GM23248 (cell line): ENCODE results near the gene SPTB. TPM values are rescaled to one million over a fixed set of nuclear protein-coding genes. Genes with fewer than 3 reads are reported as not detected.

ENCODE experiments used
- DNase-seq: peaks from one replicate; pipeline ENCODE4 v3.0.0-alpha.2; 2015
- H2AFZ ChIP-seq: fragments of 200-600 bp; sonication (generic); 2 replicates; pipeline ENCODE4 v1.6.1; 2016; ENCODE audit warnings: antibody characterized with exemption
- H3F3A ChIP-seq: fragments of 200-600 bp; sonication (generic); 2 replicates; pipeline ENCODE4 v1.6.1; 2016; ENCODE audit warnings: mild to moderate bottlenecking, antibody characterized with exemption, mixed run types; ENCODE audit not compliant: insufficient read depth
- H3K27ac ChIP-seq: fragments of 200-600 bp; sonication (generic); 2 replicates; pipeline ENCODE4 v1.5.1; 2016; ENCODE audit warnings: mild to moderate bottlenecking
- H3K27me3 ChIP-seq: fragments of 200-600 bp; sonication (generic); replicated peaks from 2 replicates; pipeline ENCODE4 v1.6.1; 2016; ENCODE audit warnings: mild to moderate bottlenecking; ENCODE audit not compliant: insufficient read depth
- H3K36me3 ChIP-seq: fragments of 200-600 bp; sonication (generic); 2 replicates; pipeline ENCODE4 v1.6.1; 2016; ENCODE audit warnings: low read depth, mild to moderate bottlenecking
- H3K4me1 ChIP-seq: fragments of 200-600 bp; sonication (generic); 2 replicates; pipeline ENCODE4 v1.6.1; 2016; ENCODE audit warnings: mild to moderate bottlenecking; ENCODE audit not compliant: insufficient read depth
- H3K4me2 ChIP-seq: fragments of 200-600 bp; sonication (generic); one replicate; pipeline ENCODE4 v1.6.1; 2016; ENCODE audit warnings: mild to moderate bottlenecking; ENCODE audit not compliant: unreplicated experiment
- H3K4me3 ChIP-seq: fragments of 200-600 bp; sonication (generic); 2 replicates; pipeline ENCODE4 v1.5.1; 2016; ENCODE audit warnings: mild to moderate bottlenecking
- H3K79me2 ChIP-seq: fragments of 200-600 bp; sonication (generic); 2 replicates; pipeline ENCODE4 v1.6.1; 2016; ENCODE audit warnings: mild to moderate bottlenecking; ENCODE audit not compliant: insufficient read depth
- H3K9ac ChIP-seq: fragments of 200-600 bp; sonication (generic); 2 replicates; pipeline ENCODE4 v1.6.1; 2016; ENCODE audit warnings: mild to moderate bottlenecking
- H3K9me2 ChIP-seq: fragments of 200-600 bp; sonication (generic); 2 replicates; pipeline ENCODE4 v1.6.1; 2016; ENCODE audit warnings: mixed run types, mild to moderate bottlenecking, moderate library complexity; ENCODE audit not compliant: insufficient read depth
- H3K9me3 ChIP-seq: fragments of 200-600 bp; sonication (generic); one replicate; pipeline ENCODE4 v1.6.1; 2017; ENCODE audit warnings: low read depth
- H4K20me1 ChIP-seq: fragments of 200-600 bp; sonication (generic); 2 replicates; pipeline ENCODE4 v1.6.0; 2016; ENCODE audit not compliant: insufficient read depth
- EZH2 ChIP-seq: fragments of 200-600 bp; sonication (generic); IDR thresholded peaks from 2 replicates; pipeline ENCODE4 v1.6.1; 2018; ENCODE audit warnings: antibody characterized with exemption, mild to moderate bottlenecking; ENCODE audit not compliant: insufficient read depth, poor library complexity, severe bottlenecking
- EZH2phosphoT487 ChIP-seq: fragments of 200-600 bp; sonication (generic); IDR thresholded peaks from 2 replicates; pipeline ENCODE4 v1.6.1; 2018; ENCODE audit warnings: antibody characterized with exemption, moderate library complexity, mild to moderate bottlenecking, low read depth; ENCODE audit not compliant: insufficient read depth
- WGBS, 2 experiments: methylation state at CpG; one replicate each; pipeline ENCODE4 v1.1.6; 2015 to 2017; ENCODE audit warnings: low lambda C conversion rate in 2 of 2, low coverage in 1 of 2; ENCODE audit errors: missing lambda C conversion rate in 2 of 2; 5-methylcytosine and 5-hydroxymethylcytosine counted together
- in situ Hi-C: fragments of 300-500 bp; cut with MboI; formaldehyde crosslinking; loops from 2 replicates; pipeline ENCODE4 v1.15.0; 2020
- polyA plus RNA-seq: library from polyadenylated mRNA; unstranded; fragments of >200 nt; fragmentation: Nextera tagmentation; extraction: Ambion mirVana; gene quantifications from 2 replicates; pipeline ENCODE4 v1.2.1, GENCODE V29; 2016
- total RNA-seq: library from RNA; depleted of rRNA; stranded (reverse); fragments of >200 nt; shearing (Covaris generic); gene quantifications from 2 replicates; pipeline ENCODE4 v1.2.3, GENCODE V29; 2014

SPTB gene
- total and polyA plus RNA-seq, 2 experiments from 2014 or later, result 0.06 to 0.11 TPM

DNA sequence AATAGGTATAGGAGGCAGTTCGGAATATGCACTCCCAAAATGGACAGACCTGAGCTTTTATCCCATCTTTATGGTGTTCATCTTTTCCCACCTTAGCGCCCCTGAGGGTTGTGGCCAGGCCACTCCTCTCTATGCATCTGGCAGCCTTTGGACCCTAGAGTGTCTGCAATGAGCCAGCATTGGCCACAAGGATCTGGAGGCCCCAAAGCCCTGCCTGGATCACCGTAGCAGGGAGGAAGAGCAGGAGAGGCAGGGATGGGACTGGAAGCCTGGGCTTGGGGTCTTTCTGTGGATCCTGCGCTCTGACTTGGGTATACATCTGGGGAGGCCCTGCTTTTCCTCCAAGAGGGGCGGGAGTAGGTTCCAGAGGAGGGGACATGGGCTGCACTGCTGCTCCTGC, 123.0 kb downstream of the SPTB start:
- H4K20me1 ChIP-seq, result no peaks in the 10 kb centered on the region
- H3K9me3 ChIP-seq, result no peaks in the 10 kb centered on the region
- H3F3A ChIP-seq, result peaks cover 12% of the 10 kb centered on the region
- no peak overlapping the region for H3K4me2 ChIP-seq
- no peak overlapping the region for H2AFZ ChIP-seq
- H3K27ac ChIP-seq, result no peak overlapping the region
- H3K4me1 ChIP-seq, result peaks cover 25% of the 10 kb centered on the region
- TF ChIP-seq EZH2phosphoT487 (no peak), EZH2 (no peak)
- no peak overlapping the region for H3K4me3 ChIP-seq
- in situ Hi-C loops, result no loop called here
- H3K9ac ChIP-seq, result no peak overlapping the region
- no peak for DNase-seq
- no peaks in the 10 kb centered on the region for H3K9me2 ChIP-seq
- WGBS, 2 experiments, result 81 to 85% methylated on average over 5 of the region's 5 CpGs
- no peaks in the 10 kb centered on the region for H3K27me3 ChIP-seq
- no peaks in the 10 kb centered on the region for H3K79me2 ChIP-seq
- H3K36me3 ChIP-seq, result no peaks in the 10 kb centered on the region

DNA sequence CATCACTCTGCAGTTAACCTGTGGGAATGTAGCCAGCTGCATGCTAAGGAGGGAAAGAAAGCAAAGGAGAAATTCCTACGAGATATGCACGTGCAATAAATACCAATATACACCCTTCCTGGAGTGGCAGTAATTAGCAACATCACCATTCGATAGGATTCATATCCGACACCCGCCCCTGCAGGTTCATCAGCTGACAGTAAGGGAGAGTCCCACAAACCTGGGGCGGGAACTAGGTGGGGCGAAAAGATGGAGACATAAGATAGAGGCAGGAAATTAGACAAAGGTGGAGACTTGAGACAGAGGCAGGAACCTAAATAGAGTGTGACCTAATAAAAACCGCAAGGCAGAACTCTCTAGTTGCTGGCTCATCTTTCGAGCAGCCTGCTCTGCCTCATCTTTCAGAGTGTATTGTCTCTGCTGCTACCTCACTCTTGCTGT, 123.9 kb downstream of the SPTB start:
- 47 to 51% methylated on average over 9 of the region's 9 CpGs for WGBS, 2 experiments
- H3K9me2 ChIP-seq, result no peaks in the 10 kb centered on the region
- peak; percentile 51 for DNase-seq
- no peaks in the 10 kb centered on the region for H4K20me1 ChIP-seq
- no peak overlapping the region for H2AFZ ChIP-seq
- H3K27me3 ChIP-seq, result no peaks in the 10 kb centered on the region
- H3F3A ChIP-seq, result peaks cover 3% of the 10 kb centered on the region; the same call in 1 of the 2 replicates
- TF ChIP-seq EZH2phosphoT487 (no peak), EZH2 (no peak)
- H3K4me2 ChIP-seq, result no peak overlapping the region
- H3K79me2 ChIP-seq, result no peaks in the 10 kb centered on the region
- H3K4me1 ChIP-seq, result peaks cover 20% of the 10 kb centered on the region
- H3K9me3 ChIP-seq, result no peaks in the 10 kb centered on the region
- H3K4me3 ChIP-seq, result no peak overlapping the region
- no peak overlapping the region for H3K9ac ChIP-seq
- H3K36me3 ChIP-seq, result no peaks in the 10 kb centered on the region
- in situ Hi-C loops, result no loop called here
- no peak overlapping the region for H3K27ac ChIP-seq

DNA sequence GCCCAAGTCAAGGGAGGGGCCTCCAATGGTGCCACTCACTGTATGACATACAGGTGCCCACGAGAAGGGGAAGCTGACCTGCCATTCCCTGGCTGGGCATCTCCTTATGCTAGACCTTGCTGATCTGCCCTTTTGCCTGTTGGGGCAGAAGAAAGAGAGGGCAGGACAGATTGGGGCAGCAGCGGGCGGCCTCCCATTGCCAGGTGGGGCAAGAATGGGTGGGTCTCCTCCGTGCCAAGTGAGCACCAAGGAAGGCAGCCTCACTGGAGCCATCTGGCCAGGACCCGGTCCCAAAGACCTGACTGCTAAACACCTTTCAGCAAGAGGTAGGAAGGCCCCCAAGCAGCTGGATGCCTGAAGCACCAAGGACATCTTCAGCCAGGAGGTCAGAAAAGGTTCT, 125.0 kb downstream of the SPTB start:
- no peaks in the 10 kb centered on the region for H3F3A ChIP-seq
- no peak overlapping the region for H3K27ac ChIP-seq
- no peak for DNase-seq
- H3K79me2 ChIP-seq, result no peaks in the 10 kb centered on the region
- H2AFZ ChIP-seq, result no peak overlapping the region
- H3K27me3 ChIP-seq, result no peaks in the 10 kb centered on the region
- H3K9ac ChIP-seq, result no peak overlapping the region
- H3K4me3 ChIP-seq, result no peak overlapping the region
- no peaks in the 10 kb centered on the region for H3K9me3 ChIP-seq
- H3K36me3 ChIP-seq, result no peaks in the 10 kb centered on the region
- TF ChIP-seq EZH2phosphoT487 (no peak), EZH2 (no peak)
- H3K4me1 ChIP-seq, result peaks cover 20% of the 10 kb centered on the region
- no peaks in the 10 kb centered on the region for H4K20me1 ChIP-seq
- no peak overlapping the region for H3K4me2 ChIP-seq
- in situ Hi-C loops, result no loop called here
- H3K9me2 ChIP-seq, result no peaks in the 10 kb centered on the region
- WGBS, 2 experiments, result 49 to 64% methylated on average over 3 to 5 of the region's 5 CpGs

DNA sequence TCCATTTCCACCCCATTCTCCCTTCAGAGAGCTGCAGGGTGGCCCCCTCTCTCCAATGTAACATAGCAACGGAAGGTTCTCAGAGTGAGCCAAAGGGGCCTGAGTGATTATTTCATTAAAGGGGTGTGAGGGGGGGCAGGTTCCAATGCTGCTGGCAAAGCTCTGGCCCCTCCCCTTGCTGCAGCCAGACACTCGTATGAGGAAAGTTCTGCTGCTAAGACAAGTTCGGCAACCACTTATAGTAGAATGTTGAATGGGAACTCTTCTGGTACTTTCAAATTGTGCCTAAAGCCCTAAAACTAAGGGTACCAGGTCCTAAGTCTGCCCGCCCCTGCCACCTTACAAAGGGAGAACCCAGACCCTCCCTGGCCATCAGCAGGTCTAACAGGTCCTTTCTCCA, 125.7 kb downstream of the SPTB start:
- Histone ChIP-seq H2AFZ (no peak overlapping the region), H3K27me3 (no peaks in the 10 kb centered on the region), H3K79me2 (no peaks in the 10 kb centered on the region), H3K4me1 (peaks cover 17% of the 10 kb centered on the region), H4K20me1 (no peaks in the 10 kb centered on the region), H3F3A (no peaks in the 10 kb centered on the region), H3K27ac (no peak overlapping the region), H3K9me3 (no peaks in the 10 kb centered on the region), H3K36me3 (no peaks in the 10 kb centered on the region), H3K4me3 (no peak overlapping the region), H3K9ac (no peak overlapping the region), H3K4me2 (no peak overlapping the region), H3K9me2 (no peaks in the 10 kb centered on the region)
- WGBS, 2 experiments, result 45 to 53% methylated on average over 4 of the region's 4 CpGs
- no peak for DNase-seq
- no peak for TF ChIP-seq EZH2phosphoT487
- no peak for TF ChIP-seq EZH2
- in situ Hi-C loops, result no loop called here

DNA sequence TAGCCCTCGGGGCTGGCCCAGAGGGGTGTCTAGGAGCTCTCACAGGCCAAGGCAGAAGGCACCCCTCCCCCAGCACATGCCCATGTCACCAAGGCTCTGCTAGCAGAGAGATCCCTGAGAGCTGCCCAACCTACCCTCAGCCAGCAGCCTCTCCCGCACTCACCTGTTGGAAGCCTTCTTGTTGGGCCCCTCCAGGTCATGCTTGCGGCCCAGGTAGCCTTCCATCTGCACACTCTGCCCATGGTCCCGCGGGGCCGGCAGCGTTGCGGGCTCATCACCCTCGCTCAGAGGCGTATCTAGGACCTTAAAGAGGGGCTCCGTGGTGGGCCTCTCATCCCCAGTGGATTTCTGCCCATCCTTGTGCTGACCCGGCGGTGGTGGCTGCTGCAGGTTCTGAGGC, 126.3 kb downstream of the SPTB start:
- Histone ChIP-seq H3K27ac (no peak overlapping the region), H3K9me2 (no peaks in the 10 kb centered on the region), H2AFZ (no peak overlapping the region), H3K36me3 (no peaks in the 10 kb centered on the region), H3K27me3 (no peaks in the 10 kb centered on the region), H3K79me2 (no peaks in the 10 kb centered on the region), H3K9me3 (no peaks in the 10 kb centered on the region), H3K4me2 (no peak overlapping the region), H4K20me1 (no peaks in the 10 kb centered on the region), H3K9ac (no peak overlapping the region), H3K4me3 (no peak overlapping the region), H3F3A (no peaks in the 10 kb centered on the region), H3K4me1 (peaks cover 11% of the 10 kb centered on the region)
- in situ Hi-C loops, result no loop called here
- 87 to 90% methylated on average over 13 of the region's 13 CpGs for WGBS, 2 experiments
- TF ChIP-seq EZH2phosphoT487, result no peak
- TF ChIP-seq EZH2, result no peak
- no peak for DNase-seq
